Liver (tissue), 3 donors: ENCODE measurements around the gene CCDC9B.

Experiments used
- CTCF ChIP-seq: fragments of 150-350 bp; IDR thresholded peaks from 2 replicates; pipeline ENCODE4 v1.5.1; 2017; ENCODE audit warnings: improper control_type of control experiment, low read depth, low read length; ENCODE audit not compliant: missing input control
- EGR1 ChIP-seq, 2 donors: IDR thresholded peaks; 2 replicates each; pipeline ENCODE4 v1.6.1; 2016 to 2018; ENCODE audit warnings: antibody characterized with exemption in 2 of 2, low read depth in 2 of 2
- FOXA1 ChIP-seq: IDR thresholded peaks from 2 replicates; pipeline ENCODE4 v1.6.1; 2016; ENCODE audit warnings: antibody characterized with exemption
- GABPA ChIP-seq, 2 donors: IDR thresholded peaks in 1 of 2; conservative IDR thresholded peaks in 1 of 2; 2 replicates each; pipeline ENCODE4 v1.6.1; 2016; ENCODE audit warnings: antibody characterized with exemption in 2 of 2, mild to moderate bottlenecking in 1 of 2, moderate library complexity in 1 of 2
- JUND ChIP-seq, 2 donors: IDR thresholded peaks; 2 replicates each; pipeline ENCODE4 v1.6.1; 2016; ENCODE audit warnings: antibody characterized with exemption in 2 of 2
- MAX ChIP-seq: IDR thresholded peaks from 2 replicates; pipeline ENCODE4 v1.6.1; 2016; ENCODE audit warnings: antibody characterized with exemption
- RAD21 ChIP-seq, 2 donors: IDR thresholded peaks; 2 replicates each; pipeline ENCODE4 v1.6.1; 2016; ENCODE audit warnings: antibody characterized with exemption in 2 of 2, mild to moderate bottlenecking in 2 of 2
- REST ChIP-seq: IDR thresholded peaks from 2 replicates; pipeline ENCODE4 v1.6.1; 2016; ENCODE audit warnings: antibody characterized with exemption, mild to moderate bottlenecking
- YY1 ChIP-seq: IDR thresholded peaks from 2 replicates; pipeline ENCODE4 v1.6.1; 2016; ENCODE audit warnings: antibody characterized with exemption, mild to moderate bottlenecking
- ZBTB33 ChIP-seq: IDR thresholded peaks from 2 replicates; pipeline ENCODE4 v1.6.1; 2016; ENCODE audit warnings: antibody characterized with exemption
- donor health status: healthy.
- donor health status: healthy.

- TF ChIP-seq CTCF (peak; percentile 18), REST (peak; percentile 98), GABPA (IDR thresholded peaks at IDR 0.05 in 1 of 2, conservative IDR thresholded peaks at IDR 0.05 in 1 of 2) (no peak), EGR1 (IDR thresholded peaks at IDR 0.05; ENCODE audit: low read depth in 2 of 2) (no peak), ZBTB33 (no peak), YY1 (no peak), MAX (no peak), FOXA1 (no peak), RAD21 (IDR thresholded peaks at IDR 0.05) (no peak), JUND (IDR thresholded peaks at IDR 0.05) (no peak)
These were observed 51.5 kb downstream of the CCDC9B start for GRCh38 chr15:40289140-40289775.
